Esophagus squamous epithelium (tissue), 4 donors: ENCODE measurements around the gene FOLR2.

Experiments used
- POLR2A ChIP-seq, 4 donors: fragments of 450-650 bp; IDR thresholded peaks; one replicate each; pipeline ENCODE4 v1.6.1; 2017; ENCODE audit warnings: antibody characterized with exemption in 4 of 4, mild to moderate bottlenecking in 4 of 4, moderate library complexity in 3 of 4
- TF ChIP-seq, protein P1 (sequence below), 6 experiments: fragments of 450-650 bp in 4 of 6; fragments of 200-600 bp in 2 of 6; sonication (generic) in 2 of 6; IDR thresholded peaks; one replicate each; pipeline ENCODE4 v1.5.1; 2016 to 2019; ENCODE audit warnings: antibody characterized with exemption in 6 of 6, mild to moderate bottlenecking in 4 of 6, moderate library complexity in 4 of 6

DNA sequence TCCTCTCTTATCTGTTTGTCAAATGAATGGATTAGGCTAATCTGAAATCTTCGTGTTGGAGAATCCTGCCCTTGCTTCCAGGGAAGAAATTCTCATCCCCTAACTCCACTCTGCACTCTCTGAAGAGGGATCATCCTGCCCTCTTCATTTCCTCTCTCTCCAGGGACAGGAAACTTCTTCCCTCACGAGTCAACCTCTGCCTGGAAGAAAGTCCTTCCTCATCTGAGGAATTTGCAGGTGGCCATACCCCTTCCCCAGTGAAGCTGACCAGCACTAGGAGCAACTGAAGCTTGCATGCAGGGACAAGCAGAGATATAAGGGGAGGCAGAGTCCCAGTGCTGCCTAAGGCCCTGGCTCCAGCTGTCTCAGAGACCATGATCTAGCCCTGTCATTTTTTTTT lies 31.0 kb downstream of the FOLR2 start:
- no peak for TF ChIP-seq POLR2A (IDR thresholded peaks at IDR 0.05)
- TF ChIP-seq, protein P1, sequence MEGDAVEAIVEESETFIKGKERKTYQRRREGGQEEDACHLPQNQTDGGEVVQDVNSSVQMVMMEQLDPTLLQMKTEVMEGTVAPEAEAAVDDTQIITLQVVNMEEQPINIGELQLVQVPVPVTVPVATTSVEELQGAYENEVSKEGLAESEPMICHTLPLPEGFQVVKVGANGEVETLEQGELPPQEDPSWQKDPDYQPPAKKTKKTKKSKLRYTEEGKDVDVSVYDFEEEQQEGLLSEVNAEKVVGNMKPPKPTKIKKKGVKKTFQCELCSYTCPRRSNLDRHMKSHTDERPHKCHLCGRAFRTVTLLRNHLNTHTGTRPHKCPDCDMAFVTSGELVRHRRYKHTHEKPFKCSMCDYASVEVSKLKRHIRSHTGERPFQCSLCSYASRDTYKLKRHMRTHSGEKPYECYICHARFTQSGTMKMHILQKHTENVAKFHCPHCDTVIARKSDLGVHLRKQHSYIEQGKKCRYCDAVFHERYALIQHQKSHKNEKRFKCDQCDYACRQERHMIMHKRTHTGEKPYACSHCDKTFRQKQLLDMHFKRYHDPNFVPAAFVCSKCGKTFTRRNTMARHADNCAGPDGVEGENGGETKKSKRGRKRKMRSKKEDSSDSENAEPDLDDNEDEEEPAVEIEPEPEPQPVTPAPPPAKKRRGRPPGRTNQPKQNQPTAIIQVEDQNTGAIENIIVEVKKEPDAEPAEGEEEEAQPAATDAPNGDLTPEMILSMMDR (IDR thresholded peaks at IDR 0.05): no peak
